Measurements from ENCODE around the gene TBX10. TPM values are rescaled to one million over a fixed set of nuclear protein-coding genes. Genes with fewer than 3 reads are reported as not detected.

The TBX10 gene
- total and polyA plus RNA-seq, 7 donors, result 0.01 TPM; not detected in 6

DNA sequence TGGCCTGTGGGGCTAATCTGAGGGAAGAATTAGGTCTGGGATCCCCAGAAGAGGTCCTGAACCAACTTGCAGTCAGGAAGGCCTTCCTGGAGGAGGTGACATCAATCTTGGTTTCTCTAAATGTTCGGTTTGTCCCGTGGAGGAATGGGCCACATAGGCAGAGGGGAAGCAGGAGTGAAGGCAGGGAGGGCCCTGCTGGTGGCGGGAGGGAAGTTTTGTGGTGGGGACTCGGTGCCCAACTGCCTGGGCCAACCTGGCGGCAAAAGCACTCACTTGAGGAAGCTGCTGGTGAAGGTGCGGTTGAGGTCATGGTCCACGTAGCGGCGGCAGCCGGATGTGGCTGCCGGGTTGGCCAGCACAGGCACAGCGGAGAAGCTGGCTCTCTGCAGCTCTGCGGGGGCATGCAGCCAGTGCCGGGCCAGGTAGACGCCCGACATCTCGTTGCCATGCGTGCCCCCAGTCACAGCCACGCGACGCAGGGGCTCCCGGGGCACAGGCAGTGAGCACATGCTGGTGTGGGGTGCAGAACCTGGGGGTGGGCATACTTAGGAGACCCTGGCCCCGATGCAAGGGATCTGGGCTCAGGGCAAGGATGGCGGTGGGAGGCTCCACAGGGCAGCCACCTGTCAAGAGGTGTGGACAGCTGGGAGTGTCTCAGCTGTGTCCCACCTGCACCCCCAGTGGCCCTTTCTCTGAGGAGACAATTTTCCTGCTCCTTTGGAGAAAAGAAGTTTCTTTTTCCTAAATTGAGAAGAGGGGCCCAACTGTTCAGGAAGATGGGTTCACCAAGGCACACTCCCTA is 7.2 kb upstream of the TBX10 start:
- ATAC-seq, result no peak
- H3K27ac ChIP-seq, result no peak overlapping the region
- intact Hi-C loops (cut with DNase I), result no loop called here
- no peak for DNase-seq
- WGBS, 3 donors, result 79 to 87% (median 80%) methylated on average over 22 to 24 of the region's 24 CpGs
- H3K9me3 ChIP-seq, result no peaks in the 10 kb centered on the region
- peaks cover 0 to 32% (median 6%) of the 10 kb centered on the region in 3 donors for H3K27me3 ChIP-seq (ENCODE audit: insufficient read depth in 3 of 3, low read length in 2 of 3)
- H3K36me3 ChIP-seq (ENCODE audit: insufficient read depth in 1 of 2, low read depth in 1 of 2), result no peaks in the 10 kb centered on the region
- H3K4me3 ChIP-seq, result no peak overlapping the region
- no peaks in the 10 kb centered on the region for H3K4me1 ChIP-seq
- TF ChIP-seq, protein P1, sequence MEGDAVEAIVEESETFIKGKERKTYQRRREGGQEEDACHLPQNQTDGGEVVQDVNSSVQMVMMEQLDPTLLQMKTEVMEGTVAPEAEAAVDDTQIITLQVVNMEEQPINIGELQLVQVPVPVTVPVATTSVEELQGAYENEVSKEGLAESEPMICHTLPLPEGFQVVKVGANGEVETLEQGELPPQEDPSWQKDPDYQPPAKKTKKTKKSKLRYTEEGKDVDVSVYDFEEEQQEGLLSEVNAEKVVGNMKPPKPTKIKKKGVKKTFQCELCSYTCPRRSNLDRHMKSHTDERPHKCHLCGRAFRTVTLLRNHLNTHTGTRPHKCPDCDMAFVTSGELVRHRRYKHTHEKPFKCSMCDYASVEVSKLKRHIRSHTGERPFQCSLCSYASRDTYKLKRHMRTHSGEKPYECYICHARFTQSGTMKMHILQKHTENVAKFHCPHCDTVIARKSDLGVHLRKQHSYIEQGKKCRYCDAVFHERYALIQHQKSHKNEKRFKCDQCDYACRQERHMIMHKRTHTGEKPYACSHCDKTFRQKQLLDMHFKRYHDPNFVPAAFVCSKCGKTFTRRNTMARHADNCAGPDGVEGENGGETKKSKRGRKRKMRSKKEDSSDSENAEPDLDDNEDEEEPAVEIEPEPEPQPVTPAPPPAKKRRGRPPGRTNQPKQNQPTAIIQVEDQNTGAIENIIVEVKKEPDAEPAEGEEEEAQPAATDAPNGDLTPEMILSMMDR (IDR thresholded peaks at IDR 0.05), result no peak

DNA sequence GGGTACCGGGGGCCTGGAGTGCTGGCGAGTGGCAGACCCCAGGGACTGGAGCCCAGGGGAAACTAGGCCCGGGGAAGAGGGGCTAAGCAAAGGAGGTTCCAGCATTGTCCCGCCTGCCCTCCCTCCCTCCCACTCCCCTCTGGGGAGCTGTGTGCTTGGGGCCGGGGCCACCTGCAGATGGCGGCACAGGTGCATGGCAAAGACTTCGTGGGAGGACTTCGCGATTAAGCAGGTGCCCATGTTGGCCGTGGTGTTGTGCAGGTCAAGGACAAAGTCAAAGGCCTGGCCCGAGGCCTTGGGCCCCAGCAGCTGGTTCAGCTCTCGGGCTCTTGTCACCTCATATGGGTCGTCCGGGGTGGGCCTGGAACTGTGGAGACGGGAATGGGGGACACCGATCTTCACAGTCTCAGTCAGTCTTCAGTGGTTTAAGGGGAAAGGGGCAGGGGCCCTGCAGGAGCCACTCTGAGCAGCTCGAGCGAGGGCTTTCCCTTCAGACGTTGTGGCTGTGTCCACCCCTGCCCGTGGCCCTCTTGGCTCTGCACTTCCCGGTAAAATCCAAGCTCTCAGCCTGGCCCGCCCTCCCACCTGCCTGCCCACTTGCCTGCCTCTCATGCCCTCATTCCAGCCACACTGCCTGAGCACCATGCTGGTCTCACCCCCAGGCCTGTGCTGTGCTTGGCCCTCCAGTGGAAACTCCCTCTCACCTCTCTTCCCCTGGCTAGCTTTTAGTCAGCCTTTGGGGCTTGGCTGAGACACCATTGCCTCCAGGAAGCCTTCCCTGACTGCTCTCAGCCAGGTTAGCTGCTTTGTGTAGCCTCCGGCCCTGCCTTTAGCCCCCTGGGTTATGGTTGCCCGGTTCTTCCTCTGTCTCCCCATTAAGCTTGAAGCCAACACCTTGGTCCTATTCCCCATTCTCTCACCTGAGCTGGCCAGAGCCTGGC is 6.2 kb upstream of the TBX10 start:
- TF ChIP-seq, protein P1 (IDR thresholded peaks at IDR 0.05), result no peak
- Histone ChIP-seq H3K27me3 (ENCODE audit: insufficient read depth in 3 of 3, low read length in 2 of 3) (peaks cover 0 to 29% (median 6%) of the 10 kb centered on the region in 3 donors), H3K36me3 (ENCODE audit: insufficient read depth in 1 of 2, low read depth in 1 of 2) (no peaks in the 10 kb centered on the region), H3K4me3 (no peak overlapping the region), H3K27ac (no peak overlapping the region), H3K9me3 (no peaks in the 10 kb centered on the region), H3K4me1 (no peaks in the 10 kb centered on the region)
- ATAC-seq (no peak), DNase-seq (no peak)
- intact Hi-C loops (cut with DNase I), result no loop called here
- 53 to 63% (median 61%) methylated on average over 19 to 24 of the region's 24 CpGs for WGBS, 3 donors

DNA sequence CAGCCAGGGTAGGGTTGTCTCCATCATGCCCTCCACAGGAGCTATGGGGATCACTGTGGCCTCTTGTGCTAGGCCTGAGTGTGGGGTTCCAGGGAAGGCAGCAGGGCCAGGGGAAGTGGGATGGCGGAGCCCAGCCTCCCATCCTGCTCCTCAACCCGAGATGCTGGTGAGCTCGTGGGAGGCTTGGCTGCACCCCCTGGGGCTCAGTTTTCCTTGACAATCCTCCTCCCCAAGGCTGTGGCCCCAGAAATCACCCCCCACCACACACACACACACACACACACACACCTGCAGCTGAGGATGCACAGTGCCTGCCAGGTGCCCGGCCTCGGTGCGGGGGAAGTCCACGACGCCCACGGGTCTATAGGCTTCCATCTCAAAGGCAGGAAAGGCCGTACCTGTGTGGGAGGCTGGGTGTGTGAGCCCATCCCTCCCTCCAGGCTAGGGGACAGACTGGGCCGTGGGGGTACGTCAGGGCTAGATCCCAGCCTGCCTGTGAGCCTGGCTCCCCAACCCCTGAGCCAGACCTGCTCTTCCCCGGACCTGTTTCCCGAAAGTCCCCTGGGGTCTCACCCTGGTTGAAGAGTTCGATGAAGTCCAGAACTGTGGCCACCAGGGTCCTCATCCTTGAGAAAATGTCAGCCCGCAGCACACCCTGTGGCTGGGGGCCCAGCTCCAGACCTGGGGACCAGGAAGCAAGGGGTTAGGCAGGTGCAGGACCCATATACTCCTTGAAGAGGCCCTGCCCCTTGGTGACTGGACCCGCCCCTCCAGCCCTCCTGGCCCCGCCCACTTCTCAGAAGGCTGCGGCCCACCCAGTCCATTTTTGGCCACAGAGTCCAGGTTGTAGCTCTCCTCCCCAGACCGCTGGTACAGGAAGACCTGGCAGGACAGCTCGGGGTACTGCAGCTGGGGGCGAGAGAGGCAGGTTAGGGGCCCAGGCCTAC is 5.2 kb upstream of the TBX10 start:
- Histone ChIP-seq H3K36me3 (ENCODE audit: insufficient read depth in 1 of 2, low read depth in 1 of 2) (no peaks in the 10 kb centered on the region), H3K27ac (no peak overlapping the region), H3K4me3 (no peak overlapping the region), H3K27me3 (ENCODE audit: insufficient read depth in 3 of 3, low read length in 2 of 3) (peaks cover 0 to 20% (median 3%) of the 10 kb centered on the region in 3 donors), H3K4me1 (no peaks in the 10 kb centered on the region), H3K9me3 (no peaks in the 10 kb centered on the region)
- ATAC-seq, result no peak
- intact Hi-C loops (cut with DNase I), result no loop called here
- no peak for DNase-seq
- 85 to 91% (median 88%) methylated on average over 20 to 22 of the region's 22 CpGs for WGBS, 3 donors
- TF ChIP-seq, protein P1 (IDR thresholded peaks at IDR 0.05), result no peak

DNA sequence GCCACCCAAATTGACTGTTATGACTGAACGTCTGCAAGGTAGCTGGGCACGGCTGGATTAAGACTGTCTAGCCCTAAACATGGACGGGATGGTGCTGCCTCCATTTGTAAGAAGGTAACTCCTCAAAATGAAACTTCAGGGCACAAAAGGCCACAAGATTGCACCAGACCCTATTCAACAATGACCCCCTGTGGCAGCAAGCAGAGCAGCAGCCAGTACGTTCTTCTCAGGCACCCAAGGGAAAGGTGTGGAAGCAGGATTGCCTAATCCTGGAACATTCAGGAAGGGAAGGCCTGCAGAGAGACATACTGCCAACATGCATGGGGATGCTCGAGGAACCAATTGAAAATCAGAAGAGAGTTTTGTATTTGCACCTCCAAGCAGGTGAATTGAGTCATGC is 4.5 kb upstream of the TBX10 start:
- no peak overlapping the region for H3K27ac ChIP-seq
- ATAC-seq, result no peak

More for the DNA sequence above, 4.5 kb upstream of the TBX10 start:
- no peaks in the 10 kb centered on the region for H3K4me1 ChIP-seq
- 85 to 88% (median 86%) methylated on average over 5 of the region's 5 CpGs for WGBS, 3 donors
- peaks cover 0 to 26% (median 3%) of the 10 kb centered on the region in 3 donors for H3K27me3 ChIP-seq (ENCODE audit: insufficient read depth in 3 of 3, low read length in 2 of 3)
- no peak for DNase-seq
- TF ChIP-seq, protein P1 (IDR thresholded peaks at IDR 0.05), result no peak
- H3K9me3 ChIP-seq, result no peaks in the 10 kb centered on the region
- intact Hi-C loops (cut with DNase I), result no loop called here
- H3K4me3 ChIP-seq, result no peak overlapping the region
- H3K36me3 ChIP-seq (ENCODE audit: insufficient read depth in 1 of 2, low read depth in 1 of 2), result no peaks in the 10 kb centered on the region

All from psoas muscle (tissue), 8 donors.